Measurements from ENCODE around the gene SGTA.
"Not testable (repeated sequence)": the region's sequence is repeated elsewhere in the genome, so short reads cannot be mapped to it uniquely, and the experiment has no call there.

Gene SGTA

GRCh38 chr19:2795827-2796658 is 13.0 kb upstream of the SGTA start:
- no peak for DNase-seq (ENCODE audit: low read depth, low spot score)

- no peak for DNase-seq (ENCODE audit: low read depth, low spot score)
These were observed 10.5 kb upstream of the SGTA start for GRCh38 chr19:2793577-2793976.

- DNase-seq (ENCODE audit: low read depth, low spot score) = no peak
These were observed 10.1 kb upstream of the SGTA start for GRCh38 chr19:2793126-2793525.

GRCh38 chr19:2792666-2793065 is 9.6 kb upstream of the SGTA start:
- DNase-seq (ENCODE audit: low read depth, low spot score) = not testable (repeated sequence)

- no peak for DNase-seq (ENCODE audit: low read depth, low spot score)
These were observed 8.8 kb upstream of the SGTA start for GRCh38 chr19:2791876-2792275.

- no peak for DNase-seq (ENCODE audit: low read depth, low spot score)
These were observed 8.4 kb upstream of the SGTA start for GRCh38 chr19:2791440-2791839.

GRCh38 chr19:2790557-2791271 is 7.6 kb upstream of the SGTA start:
- no peak for DNase-seq (ENCODE audit: low read depth, low spot score)

GRCh38 chr19:2790194-2790556 is 7.1 kb upstream of the SGTA start:
- DNase-seq (ENCODE audit: low read depth, low spot score) = no peak

GRCh38 chr19:2788237-2788636 is 5.2 kb upstream of the SGTA start:
- no peak for DNase-seq (ENCODE audit: low read depth, low spot score)

- no peak for DNase-seq (ENCODE audit: low read depth, low spot score)
These were observed 4.0 kb upstream of the SGTA start for GRCh38 chr19:2787115-2787514.

GRCh38 chr19:2785244-2785997 is 2.3 kb upstream of the SGTA start, which contains the start of gene THOP1:
Gene THOP1, plus strand, starts transcription at chr19:2785503. Its CDS starts 160 bp downstream, at chr19:2785663.
- DNase-seq (ENCODE audit: low read depth, low spot score) = peak; percentile 97

GRCh38 chr19:2783781-2784145 is 690 bp upstream of the SGTA start:
- DNase-seq (ENCODE audit: low read depth, low spot score) = no peak

- no peak for DNase-seq (ENCODE audit: low read depth, low spot score)
These were observed 641 bp downstream of the SGTA start for GRCh38 chr19:2782329-2782935.

GRCh38 chr19:2780284-2780683 is 2.8 kb downstream of the SGTA start:
- no peak for DNase-seq (ENCODE audit: low read depth, low spot score)

- no peak for DNase-seq (ENCODE audit: low read depth, low spot score)
These were observed 3.8 kb downstream of the SGTA start for GRCh38 chr19:2779121-2779740.

- DNase-seq (ENCODE audit: low read depth, low spot score) = no peak
These were observed 5.0 kb downstream of the SGTA start for GRCh38 chr19:2777952-2778683.

GRCh38 chr19:2775556-2776430 is 7.3 kb downstream of the SGTA start:
- DNase-seq (ENCODE audit: low read depth, low spot score) = peak; percentile 45

- no peak for DNase-seq (ENCODE audit: low read depth, low spot score)
These were observed 8.0 kb downstream of the SGTA start for GRCh38 chr19:2774953-2775555.

- DNase-seq (ENCODE audit: low read depth, low spot score) = no peak
These were observed 8.9 kb downstream of the SGTA start for GRCh38 chr19:2774083-2774679.

Data from activated CD4-positive, CD25-positive, alpha-beta regulatory T cell treated with anti-CD3 and anti-CD28 coated beads, Interleukin-2, amount 50 U/mL, for 16 hours (primary cell).